GM15510 (cell line): ENCODE measurements around the gene ADD1.

Experiments
- POLR2A ChIP-seq: IDR thresholded peaks from 3 replicates; pipeline ENCODE4 v1.6.1; 2011; ENCODE audit warnings: borderline replicate concordance; ENCODE audit not compliant: insufficient read length; ENCODE audit errors: extremely low read depth

ADD1 gene

DNA sequence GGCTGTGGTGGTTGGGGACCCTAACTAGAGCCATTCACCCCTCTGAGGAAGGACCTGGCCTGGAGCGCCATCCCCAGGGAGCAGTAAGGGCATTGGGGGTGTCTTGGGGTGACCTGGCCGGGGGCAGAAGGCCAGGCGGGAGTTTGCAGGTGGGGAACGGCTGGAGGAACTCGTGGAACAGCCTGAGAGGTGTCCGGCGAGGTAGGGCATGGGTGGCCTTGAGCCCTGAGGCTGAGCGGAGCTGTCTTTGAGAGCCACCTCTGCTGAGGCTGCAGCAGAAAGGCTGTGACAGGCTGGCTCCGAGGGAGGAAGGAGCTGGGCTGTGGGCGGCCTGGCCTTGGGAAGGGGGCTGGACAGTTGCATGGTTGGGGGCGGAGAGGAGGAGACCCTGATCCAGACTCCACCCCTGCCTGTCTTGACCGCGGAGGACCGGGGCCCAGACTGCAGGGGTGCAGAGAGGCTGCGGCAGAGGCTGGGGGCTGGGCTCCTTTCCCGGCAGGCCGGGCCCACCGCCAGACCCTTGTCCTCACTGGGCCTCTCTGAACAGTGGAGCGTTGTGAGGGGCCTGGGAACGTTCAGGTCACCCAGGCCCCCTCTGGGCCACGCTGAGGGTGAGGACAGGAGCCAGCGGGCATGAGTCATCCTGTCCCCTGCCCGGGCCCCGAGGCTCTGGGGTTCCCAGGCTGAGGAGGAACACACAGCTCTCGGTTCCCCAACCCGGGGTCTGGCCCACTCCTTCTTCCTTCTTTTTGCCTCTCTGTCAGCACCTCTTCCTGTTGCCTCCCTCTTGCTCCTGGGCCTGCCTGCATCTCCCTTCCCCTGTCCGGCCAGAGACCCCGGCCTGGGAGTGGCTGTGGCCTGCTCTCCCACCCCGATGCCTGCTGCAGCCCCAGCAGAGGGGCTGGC, 42.7 kb upstream of the ADD1 start:
- TF ChIP-seq POLR2A = no peak

DNA sequence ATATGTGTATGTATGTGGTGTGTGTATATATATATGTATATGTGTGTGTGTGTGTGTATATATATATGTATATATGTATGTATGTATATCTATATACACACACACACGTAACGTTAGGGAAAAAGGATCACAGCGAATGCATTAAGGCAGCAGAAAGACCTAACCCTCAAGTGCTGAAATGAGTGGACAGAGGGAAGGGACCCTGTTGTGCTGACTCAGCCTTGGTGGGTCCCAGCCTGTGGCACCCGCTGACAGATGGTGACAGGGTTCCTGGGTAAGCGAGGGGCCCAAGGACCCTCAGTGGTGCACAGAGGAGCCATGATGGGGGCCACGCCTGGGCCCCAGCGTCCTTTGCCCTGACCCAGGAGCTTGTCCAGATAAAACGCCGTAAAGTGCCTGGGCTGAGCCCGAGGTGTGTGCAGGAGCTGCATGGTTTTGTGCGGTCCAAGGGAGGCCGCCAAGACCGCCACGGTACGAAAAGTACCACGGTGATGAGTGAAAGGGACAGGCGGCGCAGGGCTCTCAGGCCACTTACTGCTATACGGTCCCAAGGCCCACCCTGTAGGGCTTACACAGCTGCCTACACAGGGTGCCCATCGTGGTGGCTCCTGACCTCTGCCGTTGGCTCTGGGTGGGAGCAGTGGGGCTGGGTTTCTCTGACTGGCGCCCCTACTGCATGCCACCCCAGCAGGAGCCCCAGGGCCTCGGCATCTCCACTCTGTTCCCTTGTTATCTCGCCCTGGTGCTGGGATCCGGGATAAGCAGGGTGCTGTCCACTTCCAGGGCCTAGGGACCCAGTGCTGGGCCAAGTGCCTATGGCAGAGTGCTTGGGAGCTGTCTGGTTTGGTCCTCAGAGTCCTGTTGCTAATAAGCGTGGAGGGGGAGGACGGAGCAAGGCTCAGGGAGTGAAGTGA, 40.8 kb upstream of the ADD1 start:
- TF ChIP-seq POLR2A = no peak

DNA sequence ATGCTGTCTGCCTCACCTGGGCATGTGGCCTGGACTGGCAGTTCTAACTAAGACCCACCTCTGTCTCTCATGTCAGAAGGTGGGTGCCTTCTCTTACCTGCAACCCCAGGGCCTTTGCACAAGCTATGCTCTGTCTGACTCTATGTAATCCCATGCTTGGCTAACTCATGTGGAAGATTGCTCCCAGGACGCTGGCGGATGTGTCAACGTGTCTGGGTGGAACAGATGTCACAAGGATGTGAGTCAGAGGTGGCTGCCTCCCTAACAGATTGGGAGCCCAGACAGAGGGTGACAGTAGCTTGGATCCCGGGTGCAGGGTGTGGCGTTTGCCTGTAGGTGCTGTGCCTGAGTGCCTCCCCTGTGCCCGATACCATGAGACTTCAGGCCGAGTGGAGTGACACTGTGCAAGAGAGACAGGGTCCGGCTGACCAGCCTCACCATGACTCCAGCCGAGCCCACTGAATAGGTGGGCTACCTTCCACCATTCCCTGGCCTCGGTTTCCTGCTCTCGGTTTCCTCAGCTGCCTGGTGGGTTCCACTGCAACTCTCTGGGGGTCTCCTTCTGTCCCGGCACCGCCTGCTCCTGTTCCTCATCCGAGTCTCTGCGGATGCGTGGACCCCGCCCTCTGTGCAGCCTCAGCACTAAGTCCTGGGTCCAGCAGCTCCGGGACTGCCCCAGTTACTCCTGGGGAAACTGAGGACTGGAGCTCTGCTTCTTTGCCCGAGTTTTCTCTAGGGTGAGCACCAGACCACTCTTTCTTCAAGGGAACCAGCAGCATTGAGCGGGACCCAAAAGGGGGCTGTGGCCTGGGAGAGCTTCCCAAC, 39.8 kb upstream of the ADD1 start:
- no peak for TF ChIP-seq POLR2A

DNA sequence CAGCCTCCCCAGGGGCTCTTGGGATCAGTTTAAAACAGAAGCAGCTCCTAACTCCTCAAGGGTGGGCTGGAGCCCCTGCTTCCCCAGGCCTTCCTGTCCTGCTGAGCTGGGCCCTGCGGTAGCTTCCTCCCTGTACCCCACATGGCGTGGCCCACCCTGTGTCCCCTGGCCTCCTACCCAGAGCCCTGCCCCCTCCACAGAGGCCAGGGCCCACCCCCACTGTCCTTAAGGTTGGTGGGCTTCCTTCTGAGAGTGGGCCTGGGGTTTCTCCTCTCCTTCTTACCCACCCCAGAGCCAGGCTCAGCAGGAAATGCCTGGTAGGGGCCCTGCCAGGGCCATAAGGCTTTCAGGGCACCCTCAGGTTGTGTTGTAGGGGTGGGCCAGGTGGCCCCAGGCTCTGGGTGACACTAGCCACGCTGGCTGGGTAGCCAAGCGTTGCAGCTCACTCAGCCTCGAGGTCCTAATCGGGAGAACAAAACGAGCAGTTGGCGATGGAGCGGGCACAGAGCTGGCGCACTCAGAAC, 39.1 kb upstream of the ADD1 start:
- no peak for TF ChIP-seq POLR2A

DNA sequence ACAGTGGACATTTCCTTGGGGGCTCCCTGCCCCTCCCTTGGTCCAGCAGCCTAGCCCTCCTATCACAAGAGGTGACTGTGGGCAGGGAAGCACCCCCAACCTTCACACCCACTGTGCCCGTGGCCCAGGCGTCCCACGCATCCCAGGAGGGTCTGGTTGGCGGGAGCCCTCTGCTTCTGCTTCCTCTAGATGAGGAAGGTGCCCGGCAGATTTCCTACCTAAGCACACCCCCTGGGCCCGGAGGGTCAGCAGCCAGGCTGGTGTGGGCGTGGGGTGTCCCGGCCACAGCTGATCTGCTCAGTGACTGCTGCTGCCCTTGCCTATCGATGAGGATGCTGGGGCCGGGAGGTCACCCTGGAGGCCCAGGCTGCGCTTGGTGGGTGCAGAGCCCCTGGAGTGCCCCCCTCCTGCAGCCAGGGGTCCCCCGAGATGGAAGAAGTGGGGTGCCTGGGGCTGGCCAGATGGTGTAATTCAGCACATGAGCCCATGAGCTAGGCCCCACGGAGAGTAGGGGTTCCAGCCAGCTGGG, 38.6 kb upstream of the ADD1 start:
- no peak for TF ChIP-seq POLR2A

DNA sequence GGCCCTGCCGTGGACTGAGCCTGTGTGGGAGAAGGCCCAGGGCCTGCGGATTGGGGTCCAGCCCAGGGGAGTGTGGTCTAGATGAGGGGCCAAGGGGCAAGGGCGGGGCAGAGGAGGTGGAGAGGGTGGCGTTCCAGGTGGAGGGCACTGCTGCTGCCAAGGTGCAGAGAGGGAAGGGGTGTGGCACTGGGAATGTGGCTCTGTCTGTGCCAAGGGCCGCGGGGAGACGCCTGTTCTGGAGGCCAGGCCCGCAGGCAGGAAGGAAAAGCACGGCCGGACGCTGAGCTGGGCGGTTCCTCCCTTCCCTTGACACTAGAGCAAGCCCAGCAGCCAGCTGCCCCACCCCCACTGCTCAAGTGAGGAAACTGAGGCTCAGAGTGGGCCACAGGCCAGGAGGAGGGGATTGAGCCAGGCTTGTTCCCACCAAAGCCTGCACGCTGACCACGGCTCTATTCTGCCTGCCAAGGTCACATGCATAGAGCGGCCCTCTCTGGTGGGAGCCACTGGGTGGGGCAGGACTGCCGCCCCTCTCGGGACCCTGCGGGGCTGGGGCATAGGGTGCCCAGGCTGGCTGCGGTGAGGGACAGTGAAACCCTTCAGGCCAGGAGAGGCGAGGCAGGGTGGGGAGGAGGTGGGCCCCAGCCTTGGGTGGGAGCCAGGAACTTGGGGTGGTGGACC, 37.8 kb upstream of the ADD1 start:
- TF ChIP-seq POLR2A = no peak

DNA sequence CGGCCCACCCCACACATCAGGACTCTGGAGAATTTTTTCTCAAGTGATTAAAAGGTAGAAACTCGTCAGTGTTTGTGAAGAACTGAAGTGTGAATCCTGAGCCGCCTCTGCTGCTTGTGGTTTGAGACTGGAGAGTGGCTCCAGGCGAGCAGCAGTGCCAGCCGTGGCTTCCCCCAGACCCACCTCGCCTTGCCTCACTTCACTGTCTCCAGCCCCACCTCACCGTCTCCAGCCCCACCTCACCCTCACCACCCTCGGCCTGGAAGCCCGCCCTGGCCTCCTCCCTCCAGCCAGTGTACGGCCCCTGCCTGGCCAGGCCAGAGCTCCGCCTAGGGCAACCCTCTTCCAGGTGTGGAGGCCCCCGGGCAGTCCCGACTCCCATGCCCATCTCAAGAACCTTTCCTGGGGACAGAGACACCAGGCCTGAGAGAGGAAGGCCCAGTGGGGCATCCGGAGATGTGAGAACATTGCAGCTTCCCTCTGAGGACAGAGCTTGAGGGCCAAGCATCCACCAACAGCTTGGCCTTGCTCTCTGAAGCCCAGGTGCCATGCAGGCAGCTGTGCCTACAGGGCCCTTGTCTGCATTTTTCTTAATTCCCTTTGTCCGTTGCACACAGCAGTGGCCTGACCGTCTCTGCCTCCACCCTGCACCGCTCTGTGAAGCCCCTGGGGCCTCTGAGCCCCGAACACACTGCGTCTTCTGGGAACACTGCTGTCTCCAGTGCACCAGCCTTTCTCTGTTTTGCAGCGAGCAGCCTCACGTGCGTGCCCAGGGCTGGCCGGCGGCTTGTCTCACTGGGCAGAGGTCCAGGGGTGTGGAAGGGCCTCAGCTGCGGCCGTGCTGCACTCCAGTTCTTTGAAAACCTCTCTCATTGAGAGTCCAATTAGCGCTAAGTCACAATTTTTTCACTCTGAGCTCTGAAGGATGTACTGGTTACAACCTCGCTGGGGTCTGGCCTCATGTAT, 37.0 kb upstream of the ADD1 start:
- no peak for TF ChIP-seq POLR2A

DNA sequence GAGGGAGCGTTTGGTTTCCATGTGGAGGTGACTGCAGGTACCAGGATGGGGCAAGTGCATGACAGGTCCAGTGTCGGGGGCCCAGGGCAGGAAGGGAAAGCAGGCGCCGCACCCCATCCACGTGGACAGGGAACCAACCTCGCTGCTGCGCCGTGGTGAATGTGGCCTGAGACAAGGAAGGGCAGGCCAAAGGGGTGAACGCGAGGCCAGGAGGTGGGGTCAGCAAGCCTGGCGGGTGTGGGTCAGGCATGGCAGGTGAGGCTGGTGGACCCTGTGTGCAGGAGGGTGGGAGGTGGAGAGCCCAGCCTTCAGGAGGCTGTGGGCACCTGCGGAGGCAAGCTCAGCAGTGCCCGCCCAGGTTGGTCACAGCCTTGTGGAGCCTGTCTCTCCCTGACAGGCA, 36.1 kb upstream of the ADD1 start:
- no peak for TF ChIP-seq POLR2A

DNA sequence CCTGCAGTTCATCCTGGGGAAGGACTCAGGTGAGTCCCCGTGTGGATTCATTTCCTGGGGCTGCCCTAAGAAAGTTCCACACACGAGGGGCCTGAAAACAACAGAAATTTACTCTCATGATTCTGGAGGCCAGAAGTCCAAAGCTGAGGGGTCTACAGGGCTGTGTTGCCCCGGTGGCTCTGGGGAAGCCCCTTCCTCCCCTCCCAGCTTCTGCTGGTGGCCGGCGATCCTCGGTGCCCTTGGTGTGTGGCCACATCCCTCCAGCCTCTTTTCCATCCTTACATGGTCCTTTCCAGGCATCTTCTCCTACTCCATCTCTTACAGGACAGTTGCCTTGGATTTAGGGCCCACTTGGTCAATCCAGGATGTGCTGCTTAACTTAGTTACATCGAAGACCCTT, 35.6 kb upstream of the ADD1 start:
- no peak for TF ChIP-seq POLR2A

DNA sequence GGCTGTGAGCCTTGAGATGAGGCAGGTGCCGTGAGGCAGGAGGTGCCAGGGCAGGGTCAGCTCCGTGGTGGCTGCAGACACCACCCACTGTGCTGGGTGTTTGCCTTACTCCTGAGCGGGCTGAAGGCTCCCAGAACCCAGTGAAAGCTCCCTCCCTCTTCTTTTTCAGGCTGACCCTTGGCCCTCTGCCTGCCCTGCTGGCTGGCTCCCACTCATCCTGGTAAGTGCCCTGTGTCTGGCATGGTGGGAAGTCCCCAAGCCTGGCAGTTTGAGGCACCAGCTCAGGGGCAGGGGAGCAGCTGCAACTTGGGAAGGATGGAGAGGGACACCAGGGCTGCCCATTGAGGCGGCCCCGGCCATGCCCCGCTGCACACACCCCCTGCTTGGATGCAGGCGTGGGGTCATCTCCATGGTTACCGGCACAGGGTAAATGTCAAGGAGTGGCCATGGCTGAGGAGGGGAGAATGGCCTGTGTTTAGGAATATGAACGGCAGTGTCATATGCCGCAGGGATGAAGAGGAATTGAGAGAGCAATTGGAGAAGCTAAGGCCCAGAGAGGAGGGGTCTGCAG, 33.9 kb upstream of the ADD1 start:
- TF ChIP-seq POLR2A = no peak

DNA sequence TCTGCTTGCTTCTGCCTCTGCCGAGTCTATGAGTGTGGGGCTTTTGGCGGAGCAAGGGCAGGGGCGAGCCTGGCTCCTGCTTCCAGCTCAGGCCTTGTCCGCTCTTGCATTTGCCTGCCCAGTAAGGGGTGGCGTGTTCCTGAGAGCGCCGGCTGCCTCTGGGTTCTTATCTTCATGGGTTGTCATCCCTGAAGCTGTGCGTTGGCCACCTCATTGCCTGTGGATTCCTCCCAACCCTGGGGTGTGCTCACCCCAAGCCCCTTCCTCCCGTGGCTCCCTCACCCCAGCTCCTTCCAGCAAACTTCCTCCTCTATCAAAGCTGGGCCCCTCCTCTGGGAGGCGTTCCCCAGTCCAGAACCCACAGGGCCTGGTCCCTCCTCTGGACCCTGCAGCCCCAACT, 33.3 kb upstream of the ADD1 start:
- no peak for TF ChIP-seq POLR2A
